ENCODE measurements around the gene BEX1. TPM values are rescaled to one million over a fixed set of nuclear protein-coding genes. Genes with fewer than 3 reads are reported as not detected.
A peak's percentile ranks its signal among the peaks of the same experiment; 100 is the strongest.
"Not testable (repeated sequence)": the region's sequence is repeated elsewhere in the genome, so short reads cannot be mapped to it uniquely, and the experiment has no call there.

BEX1 gene
- total RNA-seq: 0.51 TPM

GRCh38 chrX:103063918-103064434, at the start of gene BEX1:
Gene BEX1, minus strand, starts transcription at chrX:103064171. Its CDS starts 897 bp downstream, at chrX:103063274.
- peak; percentile 40 for DNase-seq

- not testable (repeated sequence) for DNase-seq
Observed at GRCh38 chrX:103109497-103109896, 45.5 kb upstream of the BEX1 start.

- no peak for DNase-seq
Observed at GRCh38 chrX:103107836-103108235, 43.9 kb upstream of the BEX1 start.

GRCh38 chrX:103107227-103107737, 43.3 kb upstream of the BEX1 start:
- not testable (repeated sequence) for DNase-seq

- DNase-seq: not testable (repeated sequence)
Observed at GRCh38 chrX:103104370-103104769, 40.4 kb upstream of the BEX1 start.

- not testable (repeated sequence) for DNase-seq
Observed at GRCh38 chrX:103103866-103104265, 39.9 kb upstream of the BEX1 start.

- DNase-seq: no peak
Observed at GRCh38 chrX:103101299-103102042, 37.5 kb upstream of the BEX1 start.

GRCh38 chrX:103100484-103100883, 36.5 kb upstream of the BEX1 start:
- no peak for DNase-seq

- DNase-seq: no peak
Observed at GRCh38 chrX:103099691-103100090, 35.7 kb upstream of the BEX1 start.

GRCh38 chrX:103098488-103098887, 34.5 kb upstream of the BEX1 start:
- no peak for DNase-seq

GRCh38 chrX:103092942-103093341, 29.0 kb upstream of the BEX1 start, which contains the start of gene NXF3:
Gene NXF3, minus strand, starts transcription at chrX:103093143. Its CDS starts 120 bp downstream, at chrX:103093023.
- DNase-seq: no peak

- no peak for DNase-seq
Observed at GRCh38 chrX:103081051-103081450, 17.1 kb upstream of the BEX1 start.

- no peak for DNase-seq
Observed at GRCh38 chrX:103073467-103073866, 9.5 kb upstream of the BEX1 start.

- DNase-seq: no peak
Observed at GRCh38 chrX:103066606-103067005, 2.6 kb upstream of the BEX1 start.

GRCh38 chrX:103063191-103063845, 653 bp downstream of the BEX1 start:
- peak; percentile 54 for DNase-seq

GRCh38 chrX:103061486-103061885, 2.5 kb downstream of the BEX1 start:
- no peak for DNase-seq

GRCh38 chrX:103056902-103057301, 7.1 kb downstream of the BEX1 start:
- DNase-seq: no peak

- DNase-seq: no peak
Observed at GRCh38 chrX:103052625-103053024, 11.3 kb downstream of the BEX1 start.

GRCh38 chrX:103051260-103051789, 12.6 kb downstream of the BEX1 start:
- DNase-seq: no peak

GRCh38 chrX:103033371-103033770, 30.6 kb downstream of the BEX1 start:
- not testable (repeated sequence) for DNase-seq

- no peak for DNase-seq
Observed at GRCh38 chrX:103017542-103017941, 46.4 kb downstream of the BEX1 start.

- no peak for DNase-seq
Observed at GRCh38 chrX:103012945-103013344, 51.0 kb downstream of the BEX1 start.
